ENCODE measurements around the gene OVOL1. TPM values are rescaled to one million over a fixed set of nuclear protein-coding genes. Genes with fewer than 3 reads are reported as not detected.
"Not testable (repeated sequence)": the region's sequence is repeated elsewhere in the genome, so short reads cannot be mapped to it uniquely, and the experiment has no call there.

Gene OVOL1
- total RNA-seq, 5 donors from 2014 or later (not counting 1 experiment from before 2014, with no cell fraction given), result 0.12 to 0.13 TPM; not detected in 3

DNA sequence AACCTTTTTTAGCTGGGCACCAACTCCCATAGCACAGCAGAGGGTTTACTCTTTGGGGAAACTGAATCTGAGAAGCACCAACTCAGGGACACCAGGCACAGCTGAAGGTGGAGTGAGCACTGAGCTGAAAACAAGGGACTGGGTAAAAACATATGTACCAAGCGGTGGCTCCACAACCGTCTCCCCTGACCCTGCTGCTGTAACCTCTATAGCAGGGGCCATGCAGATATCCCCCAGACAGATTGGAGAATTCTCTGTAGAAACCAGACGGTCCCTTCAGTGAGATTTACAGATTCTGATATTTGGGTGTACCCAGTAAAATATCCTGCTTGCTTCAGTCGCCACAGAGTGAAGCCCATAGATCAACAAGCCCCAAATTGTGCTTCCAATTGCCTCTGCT is 42.6 kb downstream of the OVOL1 start:
- ATAC-seq (replicated peaks in 1 of 4), result no peak
- H3K27me3 Mint-ChIP-seq, result no peaks in the 10 kb centered on the region
- no peaks in the 10 kb centered on the region for H3K9me3 Mint-ChIP-seq
- CTCF ChIA-PET, result interaction anchor here in 1 of 2 donors (0.5 to 0.6 kb wide), 2 partner anchors 19 to 55 kb away, joined by 3 to 4 read pairs; no protein-coding TSS in a partner anchor
- H3K27ac ChIP-seq (ENCODE audit: low read length), result no peak overlapping the region
- H3K4me1 ChIP-seq (ENCODE audit: control insufficient read depth in 1 of 2, extremely low read depth in 1 of 2, insufficient read depth in 2 of 2, low read length in 2 of 2), result peaks cover 5 to 20% of the 10 kb centered on the region in 2 experiments
- H3K4me1 Mint-ChIP-seq, result peaks cover 8 to 16% (median 9%) of the 10 kb centered on the region in 3 donors
- H3K27ac Mint-ChIP-seq, result no peak overlapping the region
- no peaks in the 10 kb centered on the region for H3K27me3 ChIP-seq (replicated peaks in 1 of 2; ENCODE audit: control insufficient read depth in 2 of 2, extremely low read depth in 1 of 2, insufficient read depth in 2 of 2, low read length in 1 of 2)
- POLR2A ChIA-PET, result interaction anchor here (0.7 kb wide), 2 partner anchors 17 to 568 kb away, joined by 3 to 9 read pairs; no protein-coding TSS in a partner anchor
- WGBS (ENCODE audit: insufficient coverage), result 79% methylated on average over 2 of the region's 4 CpGs
- H3K36me3 ChIP-seq (ENCODE audit: control insufficient read depth in 2 of 2, extremely low read depth in 1 of 2, insufficient read depth in 1 of 2, low read length in 1 of 2), result no peaks in the 10 kb centered on the region
- no peaks in the 10 kb centered on the region for H3K9me3 ChIP-seq
- no peaks in the 10 kb centered on the region for H3K36me3 Mint-ChIP-seq
- H3K4me3 ChIP-seq (ENCODE audit: control insufficient read depth in 1 of 2, extremely low read depth in 1 of 2, low read length in 1 of 2), result no peak overlapping the region
- no peak overlapping the region for H3K4me3 Mint-ChIP-seq
- DNase-seq, result no peak

DNA sequence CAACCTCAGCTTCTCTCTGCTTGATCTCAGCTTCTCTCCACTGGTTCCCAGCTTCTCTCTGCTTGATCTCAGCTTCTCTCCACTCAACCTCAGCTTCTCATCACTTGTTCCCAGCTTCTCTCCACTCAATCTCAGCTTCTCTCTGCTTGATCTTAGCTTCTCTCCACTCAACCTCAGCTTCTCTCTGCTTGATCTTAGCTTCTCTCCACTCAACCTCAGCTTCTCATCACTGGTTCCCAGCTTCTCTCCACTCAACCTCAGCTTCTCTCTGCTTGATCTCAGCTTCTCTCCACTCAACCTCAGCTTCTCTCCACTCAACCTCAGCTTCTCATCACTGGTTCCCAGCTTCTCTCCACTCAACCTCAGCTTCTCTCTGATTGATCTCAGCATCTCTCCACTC is 45.4 kb downstream of the OVOL1 start:
- H3K27me3 Mint-ChIP-seq; H3K27ac ChIP-seq (ENCODE audit: low read length); H3K27ac Mint-ChIP-seq; DNase-seq; H3K9me3 ChIP-seq; H3K36me3 Mint-ChIP-seq; H3K9me3 Mint-ChIP-seq; ATAC-seq (replicated peaks in 1 of 4); H3K36me3 ChIP-seq (ENCODE audit: control insufficient read depth in 2 of 2, extremely low read depth in 1 of 2, insufficient read depth in 1 of 2, low read length in 1 of 2); H3K4me3 ChIP-seq (ENCODE audit: control insufficient read depth in 1 of 2, extremely low read depth in 1 of 2, low read length in 1 of 2); H3K27me3 ChIP-seq (replicated peaks in 1 of 2; ENCODE audit: control insufficient read depth in 2 of 2, extremely low read depth in 1 of 2, insufficient read depth in 2 of 2, low read length in 1 of 2): not testable (repeated sequence)
- CTCF ChIA-PET, result interaction anchor here (0.5 to 2.4 kb wide), 4 partner anchors 26 to 140 kb away, joined by 4 to 7 read pairs (median 4); no protein-coding TSS in a partner anchor
- peak overlapping the region in 2 of 3 donors; percentile 7 to 32 for H3K4me3 Mint-ChIP-seq
- POLR2A ChIA-PET, result interaction anchor here (0.6 kb wide), 3 partner anchors 143 to 326 kb away, joined by 3 to 10 read pairs (median 3); no protein-coding TSS in a partner anchor
- H3K4me1 Mint-ChIP-seq, result peaks cover 8 to 16% (median 9%) of the 10 kb centered on the region in 3 donors
- peaks cover 7 to 24% of the 10 kb centered on the region in 2 experiments for H3K4me1 ChIP-seq (ENCODE audit: control insufficient read depth in 1 of 2, extremely low read depth in 1 of 2, insufficient read depth in 2 of 2, low read length in 2 of 2)

DNA sequence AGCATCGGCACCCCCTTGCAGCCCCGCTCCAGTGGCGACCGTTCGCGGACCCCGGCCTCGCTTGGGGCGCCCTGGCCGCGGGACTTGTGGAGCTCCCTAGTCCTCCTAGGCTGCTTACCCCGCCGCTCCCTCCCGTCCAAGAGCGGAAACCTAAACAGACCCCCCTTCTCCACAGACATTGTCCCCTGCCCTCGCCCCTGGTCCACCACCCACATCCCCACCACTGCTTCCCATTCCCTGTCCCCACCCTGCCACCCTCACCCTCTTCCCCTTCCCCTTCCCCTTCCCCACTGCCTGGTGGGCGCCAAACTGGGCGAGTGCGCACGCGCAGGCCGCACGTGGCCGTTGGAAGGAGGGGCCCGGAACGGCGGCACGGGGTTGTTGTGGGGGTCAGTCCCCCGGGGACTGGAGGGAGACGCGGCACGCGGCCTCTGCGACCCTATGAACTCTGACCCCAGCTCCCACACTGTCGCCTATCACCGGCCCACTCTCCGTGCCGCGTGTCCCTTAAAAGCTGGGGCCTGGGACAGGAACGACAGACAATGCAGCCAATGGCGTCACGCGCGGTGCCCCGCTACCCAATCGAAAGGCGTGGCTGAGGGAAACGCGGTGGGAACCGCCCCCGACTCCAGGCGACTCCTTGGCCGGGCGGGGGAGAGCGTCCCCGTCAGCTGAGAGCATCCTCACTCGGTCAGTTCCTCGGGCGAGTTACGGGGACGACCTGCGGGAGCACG is 46.6 kb downstream of the OVOL1 start, which contains the start of gene SNX32:
SNX32 (plus strand) TSS at position 667 of the 734 bp plus-strand sequence. CDS start 103 bp downstream, outside the sequence.
- Histone ChIP-seq H3K27me3 (replicated peaks in 1 of 2; ENCODE audit: control insufficient read depth in 2 of 2, extremely low read depth in 1 of 2, insufficient read depth in 2 of 2, low read length in 1 of 2) (peaks cover 0 to 2% of the 10 kb centered on the region in 2 experiments), H3K36me3 (ENCODE audit: control insufficient read depth in 2 of 2, extremely low read depth in 1 of 2, insufficient read depth in 1 of 2, low read length in 1 of 2) (no peaks in the 10 kb centered on the region), H3K4me1 (ENCODE audit: control insufficient read depth in 1 of 2, extremely low read depth in 1 of 2, insufficient read depth in 2 of 2, low read length in 2 of 2) (peaks cover 7 to 24% of the 10 kb centered on the region in 2 experiments), H3K4me3 (ENCODE audit: control insufficient read depth in 1 of 2, extremely low read depth in 1 of 2, low read length in 1 of 2) (peak within 1 kb of the TSS; percentile 67 to 93), H3K9me3 (no peaks in the 10 kb centered on the region), H3K27ac (ENCODE audit: low read length) (peak within 1 kb of the TSS; percentile 74)
- H3K36me3 Mint-ChIP-seq, result no peaks in the 10 kb centered on the region
- CTCF ChIA-PET, result interaction anchor here in 1 of 2 donors (0.8 to 2.4 kb wide), 3 partner anchors 26 to 67 kb away, joined by 3 to 7 read pairs (median 5); no protein-coding TSS in a partner anchor
- POLR2A ChIA-PET, result no interaction called here
- peaks cover 8 to 16% (median 9%) of the 10 kb centered on the region in 3 donors for H3K4me1 Mint-ChIP-seq
- peak within 1 kb of the TSS in 1 of 2 donors; percentile 23 for H3K27ac Mint-ChIP-seq
- no peaks in the 10 kb centered on the region for H3K27me3 Mint-ChIP-seq
- no peaks in the 10 kb centered on the region for H3K9me3 Mint-ChIP-seq
- peak; percentile 84 to 95 (median 91) for DNase-seq
- H3K4me3 Mint-ChIP-seq, result no peak within 1 kb of the TSS
- peak; percentile 99 for ATAC-seq (replicated peaks in 1 of 4)
- WGBS (ENCODE audit: insufficient coverage), result 1% methylated on average over 44 of the region's 63 CpGs

DNA sequence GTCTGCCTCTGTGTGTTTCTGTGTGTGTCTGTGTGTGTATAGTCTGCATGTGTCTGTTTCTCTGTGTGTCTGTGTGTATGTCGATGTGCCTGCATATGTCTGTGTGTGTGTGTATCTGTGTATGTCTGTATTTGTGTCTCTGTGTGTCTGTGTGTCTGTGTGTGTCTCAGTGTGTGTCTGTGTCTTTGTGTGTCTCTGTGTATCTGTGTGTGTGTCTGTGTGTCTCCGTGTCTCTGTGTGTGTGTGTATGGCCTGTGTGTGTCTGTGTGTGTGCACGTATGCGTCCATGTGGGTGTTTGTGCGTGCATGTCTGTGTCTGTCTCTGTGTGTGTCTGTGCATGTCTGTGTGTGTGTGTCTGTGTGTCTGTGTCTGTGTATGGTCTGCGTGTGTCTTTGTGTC is 47.3 kb downstream of the OVOL1 start:
- H3K4me1 Mint-ChIP-seq, result peaks cover 8 to 16% (median 9%) of the 10 kb centered on the region in 3 donors
- 57% methylated on average over 6 of the region's 6 CpGs for WGBS (ENCODE audit: insufficient coverage)
- ChIA-PET CTCF (interaction anchor here in 1 of 2 donors (1.2 to 2.4 kb wide), 2 partner anchors 26 to 51 kb away, joined by 5 to 7 read pairs; no protein-coding TSS in a partner anchor), POLR2A (no interaction called here)
- no peak overlapping the region for H3K27ac ChIP-seq (ENCODE audit: low read length)
- peak overlapping the region; percentile 67 to 93 for H3K4me3 ChIP-seq (ENCODE audit: control insufficient read depth in 1 of 2, extremely low read depth in 1 of 2, low read length in 1 of 2)
- H3K27me3 Mint-ChIP-seq, result no peaks in the 10 kb centered on the region
- peak in 1 of 35 experiments; percentile 23 for DNase-seq
- H3K36me3 ChIP-seq (ENCODE audit: control insufficient read depth in 2 of 2, extremely low read depth in 1 of 2, insufficient read depth in 1 of 2, low read length in 1 of 2), result no peaks in the 10 kb centered on the region
- no peak overlapping the region for H3K4me3 Mint-ChIP-seq
- ATAC-seq (replicated peaks in 1 of 4), result no peak
- H3K27ac Mint-ChIP-seq, result no peak overlapping the region
- peaks cover 0 to 2% of the 10 kb centered on the region in 2 experiments for H3K27me3 ChIP-seq (replicated peaks in 1 of 2; ENCODE audit: control insufficient read depth in 2 of 2, extremely low read depth in 1 of 2, insufficient read depth in 2 of 2, low read length in 1 of 2)
- no peaks in the 10 kb centered on the region for H3K9me3 ChIP-seq
- H3K36me3 Mint-ChIP-seq, result no peaks in the 10 kb centered on the region
- H3K9me3 Mint-ChIP-seq, result no peaks in the 10 kb centered on the region
- peaks cover 7 to 24% of the 10 kb centered on the region in 2 experiments for H3K4me1 ChIP-seq (ENCODE audit: control insufficient read depth in 1 of 2, extremely low read depth in 1 of 2, insufficient read depth in 2 of 2, low read length in 2 of 2)

DNA sequence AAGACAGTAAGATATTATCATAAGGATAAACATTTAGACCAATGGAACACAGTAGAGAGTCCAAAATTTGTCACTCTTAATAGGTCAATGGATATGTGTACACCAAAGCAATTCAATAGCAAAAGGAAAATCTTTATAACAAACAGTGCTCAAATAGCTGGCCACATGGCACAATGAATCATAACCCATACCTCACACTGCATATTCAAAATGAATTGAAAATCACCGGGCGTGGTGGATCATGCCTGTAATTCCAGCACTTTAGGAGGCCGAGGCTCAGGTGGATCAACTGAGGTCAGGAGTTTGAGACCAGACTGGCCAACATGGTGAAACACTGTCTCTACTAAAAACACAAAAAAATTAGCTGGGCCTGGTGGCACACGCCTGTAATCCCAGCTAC is 55.3 kb downstream of the OVOL1 start:
- Mint-ChIP-seq H3K27ac (no peak overlapping the region), H3K4me3 (no peak overlapping the region), H3K36me3 (no peaks in the 10 kb centered on the region), H3K4me1 (no peaks in the 10 kb centered on the region), H3K27me3 (no peaks in the 10 kb centered on the region), H3K9me3 (no peaks in the 10 kb centered on the region)
- H3K36me3 ChIP-seq (ENCODE audit: control insufficient read depth in 2 of 2, extremely low read depth in 1 of 2, insufficient read depth in 1 of 2, low read length in 1 of 2), result no peaks in the 10 kb centered on the region
- POLR2A ChIA-PET, result interaction anchor here in 1 of 2 donors (0.7 kb wide), 1 partner anchor 10 kb away, joined by 7 read pairs; no protein-coding TSS in a partner anchor
- no peak overlapping the region for H3K4me3 ChIP-seq (ENCODE audit: control insufficient read depth in 1 of 2, extremely low read depth in 1 of 2, low read length in 1 of 2)
- ATAC-seq (replicated peaks in 1 of 4) (no peak), DNase-seq (no peak)
- H3K27ac ChIP-seq (ENCODE audit: low read length), result no peak overlapping the region
- 93% methylated on average over 3 of the region's 4 CpGs for WGBS (ENCODE audit: insufficient coverage)
- no peaks in the 10 kb centered on the region for H3K9me3 ChIP-seq
- no peaks in the 10 kb centered on the region for H3K4me1 ChIP-seq (ENCODE audit: control insufficient read depth in 1 of 2, extremely low read depth in 1 of 2, insufficient read depth in 2 of 2, low read length in 2 of 2)
- CTCF ChIA-PET, result no interaction called here
- H3K27me3 ChIP-seq (replicated peaks in 1 of 2; ENCODE audit: control insufficient read depth in 2 of 2, extremely low read depth in 1 of 2, insufficient read depth in 2 of 2, low read length in 1 of 2), result no peaks in the 10 kb centered on the region

DNA sequence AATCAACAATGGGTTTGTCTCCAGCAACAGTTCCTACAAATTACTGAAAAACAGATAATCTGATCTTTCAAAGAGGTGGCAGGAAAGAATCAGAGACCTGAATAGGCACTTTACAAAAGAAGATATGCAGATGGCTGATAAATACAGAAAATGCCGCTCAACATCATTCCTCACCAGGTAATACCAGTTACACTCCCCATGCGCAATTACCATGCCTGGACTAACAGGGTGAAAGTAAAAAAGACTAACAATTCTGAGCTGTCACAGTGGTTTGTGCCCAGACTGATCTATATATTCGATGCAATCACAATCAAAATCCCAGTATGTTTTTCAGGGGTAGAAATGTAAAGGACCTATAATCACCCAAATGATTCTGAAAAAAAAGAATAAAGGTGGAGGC is 56.9 kb downstream of the OVOL1 start:
- no peaks in the 10 kb centered on the region for H3K4me1 ChIP-seq (ENCODE audit: control insufficient read depth in 1 of 2, extremely low read depth in 1 of 2, insufficient read depth in 2 of 2, low read length in 2 of 2)
- Mint-ChIP-seq H3K27me3 (no peaks in the 10 kb centered on the region), H3K36me3 (no peaks in the 10 kb centered on the region), H3K9me3 (no peaks in the 10 kb centered on the region), H3K27ac (no peak overlapping the region), H3K4me1 (no peaks in the 10 kb centered on the region), H3K4me3 (no peak overlapping the region)
- no peaks in the 10 kb centered on the region for H3K36me3 ChIP-seq (ENCODE audit: control insufficient read depth in 2 of 2, extremely low read depth in 1 of 2, insufficient read depth in 1 of 2, low read length in 1 of 2)
- 80% methylated on average over 1 of the region's 3 CpGs for WGBS (ENCODE audit: insufficient coverage)
- H3K27ac ChIP-seq (ENCODE audit: low read length), result no peak overlapping the region
- DNase-seq (no peak), ATAC-seq (replicated peaks in 1 of 4) (no peak)
- CTCF ChIA-PET, result no interaction called here
- H3K4me3 ChIP-seq (ENCODE audit: control insufficient read depth in 1 of 2, extremely low read depth in 1 of 2, low read length in 1 of 2), result no peak overlapping the region
- POLR2A ChIA-PET, result no interaction called here
- H3K27me3 ChIP-seq (replicated peaks in 1 of 2; ENCODE audit: control insufficient read depth in 2 of 2, extremely low read depth in 1 of 2, insufficient read depth in 2 of 2, low read length in 1 of 2), result no peaks in the 10 kb centered on the region
- H3K9me3 ChIP-seq, result no peaks in the 10 kb centered on the region

Data from T-cell (primary cell).